ENCODE results near the gene RHOG. TPM values are rescaled to one million over a fixed set of nuclear protein-coding genes. Genes with fewer than 3 reads are reported as not detected.
A peak's percentile ranks its signal among the peaks of the same experiment; 100 is the strongest.

Gene RHOG
- total RNA-seq, 2 donors from 2014 or later: 59.8 to 63.3 TPM

- Histone ChIP-seq H3K27me3 (no peaks in the 10 kb centered on the region), H3K4me3 (no peak overlapping the region), H3K4me1 (peaks cover 4% of the 10 kb centered on the region), H3K9me3 (no peaks in the 10 kb centered on the region), H3K27ac (no peak overlapping the region), H3K9ac (ENCODE audit: low read depth in 2 of 2, low read length in 2 of 2) (no peak overlapping the region), H3K36me3 (no peaks in the 10 kb centered on the region)
- intact Hi-C loops (cut with DNase I): no loop called here
- TF ChIP-seq, protein P1, sequence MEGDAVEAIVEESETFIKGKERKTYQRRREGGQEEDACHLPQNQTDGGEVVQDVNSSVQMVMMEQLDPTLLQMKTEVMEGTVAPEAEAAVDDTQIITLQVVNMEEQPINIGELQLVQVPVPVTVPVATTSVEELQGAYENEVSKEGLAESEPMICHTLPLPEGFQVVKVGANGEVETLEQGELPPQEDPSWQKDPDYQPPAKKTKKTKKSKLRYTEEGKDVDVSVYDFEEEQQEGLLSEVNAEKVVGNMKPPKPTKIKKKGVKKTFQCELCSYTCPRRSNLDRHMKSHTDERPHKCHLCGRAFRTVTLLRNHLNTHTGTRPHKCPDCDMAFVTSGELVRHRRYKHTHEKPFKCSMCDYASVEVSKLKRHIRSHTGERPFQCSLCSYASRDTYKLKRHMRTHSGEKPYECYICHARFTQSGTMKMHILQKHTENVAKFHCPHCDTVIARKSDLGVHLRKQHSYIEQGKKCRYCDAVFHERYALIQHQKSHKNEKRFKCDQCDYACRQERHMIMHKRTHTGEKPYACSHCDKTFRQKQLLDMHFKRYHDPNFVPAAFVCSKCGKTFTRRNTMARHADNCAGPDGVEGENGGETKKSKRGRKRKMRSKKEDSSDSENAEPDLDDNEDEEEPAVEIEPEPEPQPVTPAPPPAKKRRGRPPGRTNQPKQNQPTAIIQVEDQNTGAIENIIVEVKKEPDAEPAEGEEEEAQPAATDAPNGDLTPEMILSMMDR (IDR thresholded peaks at IDR 0.05): no peak
- no peak for DNase-seq
Measured at GRCh38 chr11:3843326-3843725, 2.6 kb upstream of the RHOG start.

GRCh38 chr11:3841426-3842350 lies 929 bp upstream of the RHOG start:
- H3K9me3 ChIP-seq: no peaks in the 10 kb centered on the region
- H3K27ac ChIP-seq: peak overlapping the region; percentile 98
- H3K9ac ChIP-seq (ENCODE audit: low read depth in 2 of 2, low read length in 2 of 2): peak overlapping the region; percentile 70 to 83
- H3K36me3 ChIP-seq: no peaks in the 10 kb centered on the region
- intact Hi-C loops (cut with DNase I): no loop called here
- H3K4me3 ChIP-seq: peak overlapping the region; percentile 67
- TF ChIP-seq, protein P1 (IDR thresholded peaks at IDR 0.05): peak; percentile 78
- no peaks in the 10 kb centered on the region for H3K27me3 ChIP-seq
- H3K4me1 ChIP-seq: peaks cover 4% of the 10 kb centered on the region
- peak; percentile 92 for DNase-seq

DNA sequence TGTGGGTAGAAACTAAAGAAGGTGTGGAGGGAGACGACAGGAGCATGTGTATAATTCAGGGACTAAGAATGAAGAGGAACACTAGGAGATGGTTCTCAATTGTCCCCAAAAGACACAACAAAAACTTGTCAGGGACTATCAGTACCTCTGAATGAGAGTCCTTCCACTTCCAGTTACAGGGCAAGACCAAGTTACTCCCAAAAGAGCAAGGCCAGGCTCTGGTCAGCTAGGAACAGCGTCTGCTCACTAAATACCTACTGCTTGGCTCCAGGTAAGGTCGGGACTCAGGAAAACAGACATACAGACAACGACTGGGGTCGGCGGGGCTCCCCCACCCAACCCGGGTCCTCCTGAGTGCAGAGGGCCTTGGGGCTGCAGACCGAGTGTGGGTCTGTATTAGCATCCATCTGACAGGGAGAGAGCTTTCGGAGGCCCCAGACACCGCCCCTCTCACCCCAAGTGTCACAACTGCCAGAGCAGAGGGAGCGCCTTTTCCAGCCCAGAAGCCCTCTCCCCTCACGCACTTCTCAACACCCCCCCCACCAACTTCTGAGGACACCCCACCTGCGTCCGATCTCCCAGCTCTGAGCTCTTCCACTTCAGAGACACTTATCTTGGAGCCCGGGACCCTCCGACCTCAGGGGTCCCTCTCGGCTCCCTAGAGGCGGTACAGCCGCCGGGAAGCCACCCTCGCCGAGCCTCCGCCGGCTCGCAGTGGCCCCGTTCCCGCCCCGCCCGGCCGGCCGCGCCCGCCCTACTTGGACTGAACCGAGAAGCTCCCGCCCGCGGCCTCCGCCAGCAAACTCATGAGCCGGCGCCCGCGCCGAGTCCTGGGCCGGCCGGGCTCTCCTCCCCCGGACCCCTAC lies 522 bp downstream of the RHOG start:
- Histone ChIP-seq H3K4me3 (peak overlapping the region; percentile 67), H3K9me3 (no peaks in the 10 kb centered on the region), H3K9ac (ENCODE audit: low read depth in 2 of 2, low read length in 2 of 2) (peak overlapping the region; percentile 82), H3K27ac (peak overlapping the region; percentile 98), H3K4me1 (peaks cover 7% of the 10 kb centered on the region), H3K36me3 (no peaks in the 10 kb centered on the region), H3K27me3 (no peaks in the 10 kb centered on the region)
- intact Hi-C loops (cut with DNase I): no loop called here
- TF ChIP-seq, protein P1 (IDR thresholded peaks at IDR 0.05): no peak
- no peak for DNase-seq

DNA sequence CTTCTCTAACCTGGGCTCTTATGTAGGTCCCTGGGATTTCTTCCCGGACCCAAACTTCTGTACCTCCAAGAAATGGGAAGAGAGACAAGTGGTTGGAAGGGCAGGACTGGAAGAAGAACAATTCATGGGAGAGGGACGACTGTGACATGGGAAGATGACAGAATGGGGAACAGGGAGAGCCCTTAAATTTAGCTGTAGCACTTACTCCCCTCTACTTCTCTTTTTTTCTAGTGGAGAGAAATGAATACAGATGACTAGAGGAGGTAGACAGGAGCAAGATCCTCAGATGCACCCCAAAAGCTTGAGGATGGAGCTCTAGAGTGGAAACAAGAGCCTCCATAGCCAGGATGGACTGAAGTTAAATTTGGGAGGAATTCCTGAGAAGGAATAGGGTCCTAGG lies 2.3 kb downstream of the RHOG start:
- intact Hi-C loops (cut with DNase I): no loop called here
- Histone ChIP-seq H3K4me3 (peak overlapping the region; percentile 10), H3K27me3 (no peaks in the 10 kb centered on the region), H3K9ac (ENCODE audit: low read depth in 2 of 2, low read length in 2 of 2) (peak overlapping the region in 1 of 2 donors; percentile 82), H3K4me1 (peaks cover 17% of the 10 kb centered on the region), H3K27ac (peak overlapping the region; percentile 66), H3K9me3 (no peaks in the 10 kb centered on the region), H3K36me3 (no peaks in the 10 kb centered on the region)
- no peak for DNase-seq
- TF ChIP-seq, protein P1 (IDR thresholded peaks at IDR 0.05): no peak

DNA sequence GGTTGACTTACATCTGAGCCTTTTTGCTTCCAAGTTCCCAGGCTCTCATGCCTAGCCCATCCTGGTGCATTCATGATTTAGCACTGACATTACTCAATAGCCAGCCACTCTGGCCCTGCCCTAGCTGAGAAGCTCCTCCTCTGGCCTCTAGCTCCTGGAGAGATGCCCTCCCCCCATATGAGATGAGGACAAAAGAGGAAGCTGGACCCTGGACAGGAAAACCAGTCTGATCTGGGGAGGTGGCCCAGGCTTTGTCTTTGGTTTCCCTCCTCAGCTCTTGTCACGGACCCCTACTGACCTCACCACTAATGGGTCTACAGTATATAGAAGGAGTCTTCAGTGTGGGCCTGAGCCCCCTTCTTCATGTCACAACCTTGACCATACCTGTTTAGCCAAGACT lies 3.0 kb downstream of the RHOG start:
- no peak overlapping the region for H3K4me3 ChIP-seq
- peaks cover 17% of the 10 kb centered on the region for H3K4me1 ChIP-seq
- peak; percentile 49 for DNase-seq
- peak overlapping the region in 1 of 2 donors; percentile 13 for H3K9ac ChIP-seq (ENCODE audit: low read depth in 2 of 2, low read length in 2 of 2)
- no peaks in the 10 kb centered on the region for H3K27me3 ChIP-seq
- intact Hi-C loops (cut with DNase I): no loop called here
- peak overlapping the region; percentile 72 for H3K27ac ChIP-seq
- no peaks in the 10 kb centered on the region for H3K9me3 ChIP-seq
- no peaks in the 10 kb centered on the region for H3K36me3 ChIP-seq
- TF ChIP-seq, protein P1 (IDR thresholded peaks at IDR 0.05): no peak

Data from colonic mucosa (tissue), 4 donors.